ENCODE data around the gene APLF. TPM values are rescaled to one million over a fixed set of nuclear protein-coding genes. Genes with fewer than 3 reads are reported as not detected.

The APLF gene
- total and polyA plus RNA-seq, 2 experiments from 2014 or later = 3.0 to 3.7 TPM

DNA sequence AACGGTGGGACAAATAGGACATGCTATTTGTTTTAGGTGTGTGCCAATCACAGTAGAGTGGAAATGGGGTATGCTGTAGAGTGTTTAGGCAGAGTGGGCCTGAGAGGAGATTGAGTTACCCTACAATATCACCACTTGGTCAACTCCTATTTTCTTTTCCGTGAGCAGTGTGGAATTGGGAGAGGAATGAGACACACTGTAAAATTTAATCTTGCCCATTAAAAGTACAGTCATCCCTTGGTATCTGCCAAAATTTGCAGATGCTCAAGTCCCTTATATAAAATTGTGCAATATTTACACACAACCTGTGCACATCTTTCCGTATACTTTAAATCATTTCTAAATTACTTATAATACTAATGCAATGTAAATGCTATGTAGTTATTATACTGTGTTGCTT, 12.7 kb upstream of the APLF start:
- H3F3A ChIP-seq (replicated peaks; ENCODE audit: low read depth) = no peaks in the 10 kb centered on the region
- no peaks in the 10 kb centered on the region for H3K4me1 ChIP-seq (ENCODE audit: insufficient read depth)
- H3K79me2 ChIP-seq (replicated peaks; ENCODE audit: insufficient read depth) = no peaks in the 10 kb centered on the region
- peak overlapping the region; percentile 10; the same call in 1 of the 2 replicates for H2AFZ ChIP-seq
- DNase-seq (ENCODE audit: low spot score) (no peak), ATAC-seq (no peak)
- H3K9me2 ChIP-seq (ENCODE audit: insufficient read depth) = no peaks in the 10 kb centered on the region
- no peaks in the 10 kb centered on the region for H4K20me1 ChIP-seq (replicated peaks; ENCODE audit: insufficient read depth)
- Mint-ChIP-seq H3K9me3 (no peaks in the 10 kb centered on the region), H3K36me3 (ENCODE audit: low read depth) (no peaks in the 10 kb centered on the region), H3K4me1 (no peaks in the 10 kb centered on the region), H3K4me3 (no peak overlapping the region), H3K27ac (no peak overlapping the region), H3K27me3 (ENCODE audit: insufficient read depth, low read depth, poor library complexity) (no peaks in the 10 kb centered on the region)
- H3K4me2 ChIP-seq = no peak overlapping the region
- H3K27ac ChIP-seq (ENCODE audit: low read depth) = no peak overlapping the region
- H3K27me3 ChIP-seq (ENCODE audit: insufficient read depth) = no peaks in the 10 kb centered on the region
- no peaks in the 10 kb centered on the region for H3K36me3 ChIP-seq (ENCODE audit: insufficient read depth)
- no peak for TF ChIP-seq ETS1 (IDR thresholded peaks at IDR 0.05)
- no peak for TF ChIP-seq ZNF331 (CRISPR knock-in tag; IDR thresholded peaks at IDR 0.05; ENCODE audit: low read depth)
- no peak for TF ChIP-seq JUNB (IDR thresholded peaks at IDR 0.05; ENCODE audit: unreplicated experiment)
- no peak for TF ChIP-seq ZNF462 (CRISPR knock-in tag; IDR thresholded peaks at IDR 0.05)
- no peak overlapping the region for H3K4me3 ChIP-seq

GRCh38 chr2:68456198-68456597, 11.2 kb upstream of the APLF start:
- DNase-seq (ENCODE audit: low spot score) (no peak), ATAC-seq (no peak)
- no peak overlapping the region for H3K27ac Mint-ChIP-seq
- Histone ChIP-seq H3K4me2 (no peak overlapping the region), H2AFZ (no peak overlapping the region), H3K27me3 (ENCODE audit: insufficient read depth) (no peaks in the 10 kb centered on the region), H3K4me1 (ENCODE audit: insufficient read depth) (no peaks in the 10 kb centered on the region), H3K9me2 (ENCODE audit: insufficient read depth) (no peaks in the 10 kb centered on the region), H3K79me2 (replicated peaks; ENCODE audit: insufficient read depth) (no peaks in the 10 kb centered on the region), H3K27ac (ENCODE audit: low read depth) (no peak overlapping the region), H4K20me1 (replicated peaks; ENCODE audit: insufficient read depth) (no peaks in the 10 kb centered on the region), H3K36me3 (ENCODE audit: insufficient read depth) (no peaks in the 10 kb centered on the region), H3F3A (replicated peaks; ENCODE audit: low read depth) (no peaks in the 10 kb centered on the region), H3K4me3 (no peak overlapping the region)
- TF ChIP-seq NANOG (IDR thresholded peaks at IDR 0.05; ENCODE audit: borderline replicate concordance) (no peak), STAT1 (IDR thresholded peaks at IDR 0.05; ENCODE audit: unreplicated experiment) (no peak), EZH2phosphoT487 (IDR thresholded peaks at IDR 0.05; ENCODE audit: unreplicated experiment) (no peak)
- no peaks in the 10 kb centered on the region for H3K36me3 Mint-ChIP-seq (ENCODE audit: low read depth)
- H3K4me1 Mint-ChIP-seq = no peaks in the 10 kb centered on the region
- no peaks in the 10 kb centered on the region for H3K27me3 Mint-ChIP-seq (ENCODE audit: insufficient read depth, low read depth, poor library complexity)
- no peaks in the 10 kb centered on the region for H3K9me3 Mint-ChIP-seq
- no peak overlapping the region for H3K4me3 Mint-ChIP-seq
